Motor neuron (in vitro differentiated cells): Measurements from ENCODE around the gene ATP5F1C. TPM values are rescaled to one million over a fixed set of nuclear protein-coding genes. Genes with fewer than 3 reads are reported as not detected.
"Not testable (repeated sequence)": the region's sequence is repeated elsewhere in the genome, so short reads cannot be mapped to it uniquely, and the experiment has no call there.

Experiments used
- ATAC-seq, 8 experiments: fragments of 200-7000 bp; cut with Tn5 transposase; replicated peaks in 6 of 8; 2 replicates each; pipeline ENCODE4 v1.8.0; 2021; ENCODE audit warnings: mild to moderate bottlenecking in 8 of 8, moderate library complexity in 8 of 8
- H3K27ac ChIP-seq, 2 donors: fragments of 250-450 bp; sonication (Bioruptor Pico); 2 replicates each; pipeline ENCODE4 v1.9.0; 2021; ENCODE audit warnings: antibody characterized with exemption in 2 of 2, mild to moderate bottlenecking in 2 of 2, moderate library complexity in 1 of 2
- H3K4me1 ChIP-seq, 2 donors: fragments of 250-450 bp; sonication (Bioruptor Pico); replicated peaks in 1 of 2; 2 replicates each; pipeline ENCODE4 v1.6.1; 2021; ENCODE audit warnings: antibody characterized with exemption in 2 of 2, mild to moderate bottlenecking in 2 of 2, moderate library complexity in 1 of 2
- H3K4me3 ChIP-seq, 5 donors: fragments of 250-450 bp; sonication (Bioruptor Pico); 2 replicates each; pipeline ENCODE4 v1.9.0; 2021; ENCODE audit warnings: antibody characterized with exemption in 5 of 5, mild to moderate bottlenecking in 5 of 5, moderate library complexity in 4 of 5
- WGBS, 10 experiments: fragments of 450-650 bp; shearing (Covaris generic); methylation state at CpG; one replicate each; pipeline ENCODE4 v1.0.0; 2022; 5-methylcytosine and 5-hydroxymethylcytosine counted together
- in situ Hi-C, 9 experiments: fragments of 400-800 bp; cut with MboI; loops; one replicate each; pipeline ENCODE4 v1.15.0; 2021; ENCODE audit warnings: low sequenced_read_pairs in 9 of 9, low pct_unique_long_range_greater_than_20kb in 2 of 9; ENCODE audit not compliant: unreplicated experiment in 9 of 9
- total RNA-seq, 8 experiments: library from RNA; unstranded; fragments of 300-600 nt; gene quantifications; 2 replicates each; pipeline versions ENCODE4 v1.2.3 to v1.2.4, GENCODE V29; 2022

Gene ATP5F1C
- total RNA-seq, 8 experiments from 2014 or later: 253 to 449 (median 283) TPM

GRCh38 chr10:7773845-7774801 is 13.9 kb upstream of the ATP5F1C start:
- in situ Hi-C loops: no loop called here
- Histone ChIP-seq H3K27ac (no peak overlapping the region), H3K4me3 (no peak overlapping the region), H3K4me1 (no peaks in the 10 kb centered on the region)
- no peak for ATAC-seq
- WGBS, 10 experiments: 58 to 100% (median 93%) methylated on average over 2 to 10 of the region's 10 CpGs

- no peak overlapping the region for H3K27ac ChIP-seq
- no peak for ATAC-seq
- in situ Hi-C loops: no loop called here
- WGBS, 10 experiments: 89 to 100% (median 100%) methylated on average over 1 to 2 of the region's 2 CpGs; no CpG with 5 or more reads in 3 of the 10 experiments
- H3K4me1 ChIP-seq: no peaks in the 10 kb centered on the region
- H3K4me3 ChIP-seq: no peak overlapping the region
Observed at GRCh38 chr10:7776777-7777176, 11.2 kb upstream of the ATP5F1C start.

- WGBS, 10 experiments: 90 to 100% (median 100%) methylated on average over 1 to 2 of the region's 6 CpGs; no CpG with 5 or more reads in 5 of the 10 experiments
- not testable (repeated sequence) for ATAC-seq
Observed at GRCh38 chr10:7782194-7782593, 5.8 kb upstream of the ATP5F1C start.

GRCh38 chr10:7786430-7786829 is 1.5 kb upstream of the ATP5F1C start:
- H3K4me3 ChIP-seq: peak overlapping the region in 2 of 5 donors; percentile 92

More at GRCh38 chr10:7782194-7782593, 5.8 kb upstream of the ATP5F1C start:
- peaks cover 2 to 14% of the 10 kb centered on the region in 2 donors for H3K4me1 ChIP-seq
- H3K27ac ChIP-seq, in situ Hi-C loops, H3K4me3 ChIP-seq: not testable (repeated sequence)

GRCh38 chr10:7787150-7787856 is 674 bp upstream of the ATP5F1C start:
- 0 to 20% (median 4%) methylated on average over 1 to 6 of the region's 26 CpGs; no CpG with 5 or more reads in 2 of the 10 experiments for WGBS, 10 experiments

More at GRCh38 chr10:7786430-7786829, 1.5 kb upstream of the ATP5F1C start:
- no peak overlapping the region for H3K27ac ChIP-seq
- peaks cover 2 to 28% of the 10 kb centered on the region in 2 donors for H3K4me1 ChIP-seq
- WGBS, 10 experiments: 67 to 100% (median 88%) methylated on average over 1 to 3 of the region's 3 CpGs; no CpG with 5 or more reads in 1 of the 10 experiments
- ATAC-seq: no peak
- in situ Hi-C loops: no loop called here

GRCh38 chr10:7788639-7789286 is 786 bp downstream of the ATP5F1C start:
- peak; percentile 1 to 14 (median 3) for ATAC-seq
- Histone ChIP-seq H3K4me3 (peak overlapping the region; percentile 68 to 97 (median 92)), H3K27ac (peak overlapping the region; percentile 80 to 84), H3K4me1 (peaks cover 2 to 28% of the 10 kb centered on the region in 2 donors)
- WGBS, 10 experiments: 0 to 13% (median 0%) methylated on average over 2 to 14 of the region's 25 CpGs; no CpG with 5 or more reads in 1 of the 10 experiments
- in situ Hi-C loops: no loop called here

More at GRCh38 chr10:7787150-7787856, 674 bp upstream of the ATP5F1C start:
- H3K4me1 ChIP-seq: peaks cover 2 to 28% of the 10 kb centered on the region in 2 donors
- in situ Hi-C loops: no loop called here
- H3K4me3 ChIP-seq: peak overlapping the region; percentile 68 to 97 (median 92)
- H3K27ac ChIP-seq: peak overlapping the region; percentile 70 to 78
- peak; percentile 11 to 38 (median 32) for ATAC-seq

- Histone ChIP-seq H3K27ac (no peak overlapping the region), H3K4me1 (peaks cover 2 to 28% of the 10 kb centered on the region in 2 donors), H3K4me3 (peak overlapping the region; percentile 68 to 97 (median 92))
- in situ Hi-C loops: no loop called here
- 0 to 53% (median 42%) methylated on average over 1 to 3 of the region's 3 CpGs; no CpG with 5 or more reads in 1 of the 10 experiments for WGBS, 10 experiments
- no peak for ATAC-seq
Observed at GRCh38 chr10:7789390-7789789, 1.4 kb downstream of the ATP5F1C start.

GRCh38 chr10:7792541-7792940 is 4.6 kb downstream of the ATP5F1C start:
- in situ Hi-C loops: no loop called here

GRCh38 chr10:7794251-7795026 is 6.5 kb downstream of the ATP5F1C start:
- in situ Hi-C loops: no loop called here
- no peak for ATAC-seq

More at GRCh38 chr10:7792541-7792940, 4.6 kb downstream of the ATP5F1C start:
- ATAC-seq: no peak
- Histone ChIP-seq H3K27ac (no peak overlapping the region), H3K4me1 (peaks cover 0 to 14% of the 10 kb centered on the region in 2 donors), H3K4me3 (no peak overlapping the region)
- WGBS, 10 experiments: 67 to 100% (median 86%) methylated on average over 1 of the region's 1 CpG; no CpG with 5 or more reads in 6 of the 10 experiments

GRCh38 chr10:7795605-7796004 is 7.6 kb downstream of the ATP5F1C start:
- ATAC-seq: peak in 4 of 8 experiments; percentile 57 to 83 (median 80)
- 80 to 98% (median 93%) methylated on average over 2 to 4 of the region's 4 CpGs; no CpG with 5 or more reads in 2 of the 10 experiments for WGBS, 10 experiments

More at GRCh38 chr10:7794251-7795026, 6.5 kb downstream of the ATP5F1C start:
- WGBS, 10 experiments: 72 to 100% (median 92%) methylated on average over 2 to 4 of the region's 4 CpGs
- H3K27ac ChIP-seq: no peak overlapping the region
- no peak overlapping the region for H3K4me3 ChIP-seq
- H3K4me1 ChIP-seq: peaks cover 0 to 9% of the 10 kb centered on the region in 2 donors

GRCh38 chr10:7797582-7797981 is 9.6 kb downstream of the ATP5F1C start:
- Histone ChIP-seq H3K27ac (no peak overlapping the region), H3K4me1 (no peaks in the 10 kb centered on the region), H3K4me3 (no peak overlapping the region)
- in situ Hi-C loops: no loop called here
- 24 to 100% (median 90%) methylated on average over 2 to 6 of the region's 6 CpGs for WGBS, 10 experiments
- ATAC-seq: peak in 2 of 8 experiments; percentile 36 to 67

More at GRCh38 chr10:7795605-7796004, 7.6 kb downstream of the ATP5F1C start:
- H3K4me3 ChIP-seq: no peak overlapping the region
- in situ Hi-C loops: no loop called here
- H3K27ac ChIP-seq: no peak overlapping the region
- no peaks in the 10 kb centered on the region for H3K4me1 ChIP-seq

- no peak for ATAC-seq
- WGBS, 10 experiments: 92 to 100% (median 95%) methylated on average over 3 to 4 of the region's 4 CpGs; no CpG with 5 or more reads in 2 of the 10 experiments
- Histone ChIP-seq H3K27ac (no peak overlapping the region), H3K4me1 (no peaks in the 10 kb centered on the region), H3K4me3 (no peak overlapping the region)
- in situ Hi-C loops: no loop called here
Observed at GRCh38 chr10:7802606-7803005, 14.6 kb downstream of the ATP5F1C start.
